Heart right ventricle (tissue), 16 donors: ENCODE data around the gene APOBEC2. TPM values are rescaled to one million over a fixed set of nuclear protein-coding genes. Genes with fewer than 3 reads are reported as not detected.
A peak's percentile ranks its signal among the peaks of the same experiment; 100 is the strongest.

Experiments used
- ATAC-seq, 8 donors: fragments of 200-7000 bp; cut with Tn5 transposase; one replicate each; pipeline ENCODE4 v1.9.1; 2020; ENCODE audit warnings: mild to moderate bottlenecking in 8 of 8, moderate library complexity in 8 of 8, moderate number of reproducible peaks in 1 of 8
- DNase-seq, 2 donors: peaks; one replicate each; pipeline ENCODE4 v3.0.0-alpha.2; 2020
- H3K27ac ChIP-seq, 10 donors: fragments of 200-600 bp; sonication (generic) in 2 of 10; one replicate each; pipeline versions ENCODE4 v1.5.0 to v1.8.0; 2020 to 2022; ENCODE audit warnings: mild to moderate bottlenecking in 3 of 10
- H3K27me3 ChIP-seq, 7 donors: fragments of 200-600 bp; one replicate each; pipeline ENCODE4 v1.8.0; 2021 to 2022; ENCODE audit warnings: mild to moderate bottlenecking in 2 of 7
- H3K36me3 ChIP-seq, 9 donors: fragments of 200-600 bp; sonication (generic) in 1 of 9; one replicate each; pipeline versions ENCODE4 v1.5.0 to v1.8.0; 2020 to 2022; ENCODE audit warnings: mild to moderate bottlenecking in 2 of 9
- H3K4me1 ChIP-seq, 9 donors: fragments of 200-600 bp; sonication (generic) in 1 of 9; one replicate each; pipeline versions ENCODE4 v1.5.0 to v1.8.0; 2020 to 2022; ENCODE audit warnings: mild to moderate bottlenecking in 4 of 9
- H3K4me3 ChIP-seq, 10 donors: fragments of 200-600 bp; sonication (generic) in 2 of 10; one replicate each; pipeline versions ENCODE4 v1.5.0 to v1.8.0; 2020 to 2022; ENCODE audit warnings: mild to moderate bottlenecking in 7 of 10, moderate library complexity in 2 of 10
- H3K9me3 ChIP-seq, 11 donors: fragments of 200-600 bp in 10 of 11; sonication (generic) in 2 of 11; one replicate each; pipeline versions ENCODE4 v1.5.0 to v1.8.0; 2013 to 2022; ENCODE audit warnings: mild to moderate bottlenecking in 2 of 11, control low read depth in 1 of 11, moderate library complexity in 1 of 11
- CTCF ChIP-seq, 9 donors: fragments of 200-600 bp; sonication (generic) in 2 of 9; IDR thresholded peaks; one replicate each; pipeline versions ENCODE4 v1.5.0 to v1.8.0; 2021 to 2022; ENCODE audit warnings: antibody characterized with exemption in 9 of 9, mild to moderate bottlenecking in 5 of 9, moderate library complexity in 1 of 9
- WGBS, 2 donors: extraction: QIAGEN DNeasy Blood & Tissue Kit; methylation state at CpG; one replicate each; pipeline ENCODE4 v1.1.7; 2013; ENCODE audit warnings: inconsistent platforms in 1 of 2; 5-methylcytosine and 5-hydroxymethylcytosine counted together
- intact Hi-C, 10 donors: fragments of 100-400 bp; cut with DNase I; formaldehyde crosslinking; loops; one replicate each; pipeline versions ENCODE4 v1.11.1 to v1.14.2; 2022
- polyA plus RNA-seq, 2 donors: library from polyadenylated mRNA; stranded (reverse); fragments of 200-250 nt; gene quantifications; one replicate each; pipeline ENCODE4 v1.2.3, GENCODE V29; 2013
- total RNA-seq, 10 donors: library from RNA; stranded (reverse); fragmentation: NEBNext Ultra II Directional in 3 of 10; extraction: Animal tissue kit (Norgen Biotek cat#: 25700) in 3 of 10; gene quantifications; one replicate each; pipeline versions ENCODE4 v1.2.1 to v1.2.4, GENCODE V29; 2021 to 2023
- donor health status: Arrhythmogenic right ventricular cardiomyopathy.
- donor health status: ischemic (EF 13 %, LVEDD 7.1; RV severe dilation, severe dysfunction).
- donor health status: healthy with polysubstance abuse.
- donor health status: DM: no; HTN: yes; CAD: no.
- donor health status: DM: no; HTN: no; CAD: no.
- donor health status: ischemic (EF 25% LVEDD 6.9; RV normal size, moderate dysfunction).
- donor health status: ischemic (EF 25% LVEDD 5.7; RV mildly dilated, moderate dysfunction).
- donor health status: healthy.
- donor health status: DM: yes; HTN: yes; CAD: no.
- donor health status: Ischemic cardiomyopathy.
- donor health status: ischemic (EF 35%, LVEDD 5.7; RV mildly dilated, moderate dysfunction).
- donor health status: nonischemic (EF 11% LVEDD 7.7; RV severe dilation, severe dysfunction).
- donor health status: DM: yes; HTN: yes; CAD: no.
- donor health status: PGD.
- donor health status: ischemic (EF 29% LVEDD 5.4; RV normal size, mild dysfunction).
- donor health status: nonischemic (EF 23%, LVEDD 6.1; RV moderate dilation, normal function).

Gene APOBEC2
- total and polyA plus RNA-seq, 12 donors: 79.0 to 307 (median 218) TPM

- H3K36me3 ChIP-seq: peaks cover 0 to 90% (median 36%) of the 10 kb centered on the region in 9 donors
- 38 to 53% methylated on average over 5 of the region's 5 CpGs for WGBS, 2 donors
- no peak for ATAC-seq
- no peak for TF ChIP-seq CTCF (IDR thresholded peaks at IDR 0.05)
- no peak overlapping the region for H3K4me3 ChIP-seq
- DNase-seq: no peak
- H3K27ac ChIP-seq: peak overlapping the region in 7 of 10 donors; percentile 0 to 80 (median 59)
- peaks cover 0 to 63% (median 31%) of the 10 kb centered on the region in 9 donors for H3K4me1 ChIP-seq
- intact Hi-C loops: loop anchor here in 7 of 10 donors (2.0 to 10.0 kb wide), 5 partner anchors 36 to 168 kb away; no protein-coding TSS in a partner anchor
- no peaks in the 10 kb centered on the region for H3K27me3 ChIP-seq
- H3K9me3 ChIP-seq: no peaks in the 10 kb centered on the region
Observed at GRCh38 chr6:41064841-41065240, 11.8 kb downstream of the APOBEC2 start.

- 72 to 76% methylated on average over 2 of the region's 2 CpGs for WGBS, 2 donors
- TF ChIP-seq CTCF (IDR thresholded peaks at IDR 0.05): no peak
- H3K4me3 ChIP-seq: no peak overlapping the region
- peak overlapping the region in 5 of 10 donors; percentile 0 to 80 (median 26) for H3K27ac ChIP-seq
- ATAC-seq: no peak
- no peaks in the 10 kb centered on the region for H3K9me3 ChIP-seq
- DNase-seq: no peak
- intact Hi-C loops: loop anchor here in 7 of 10 donors (2.0 to 10.0 kb wide), 5 partner anchors 37 to 168 kb away; no protein-coding TSS in a partner anchor
- no peaks in the 10 kb centered on the region for H3K27me3 ChIP-seq
- peaks cover 0 to 98% (median 38%) of the 10 kb centered on the region in 9 donors for H3K36me3 ChIP-seq
- peaks cover 0 to 58% (median 36%) of the 10 kb centered on the region in 9 donors for H3K4me1 ChIP-seq
Observed at GRCh38 chr6:41065550-41066026, 12.6 kb downstream of the APOBEC2 start.

DNA sequence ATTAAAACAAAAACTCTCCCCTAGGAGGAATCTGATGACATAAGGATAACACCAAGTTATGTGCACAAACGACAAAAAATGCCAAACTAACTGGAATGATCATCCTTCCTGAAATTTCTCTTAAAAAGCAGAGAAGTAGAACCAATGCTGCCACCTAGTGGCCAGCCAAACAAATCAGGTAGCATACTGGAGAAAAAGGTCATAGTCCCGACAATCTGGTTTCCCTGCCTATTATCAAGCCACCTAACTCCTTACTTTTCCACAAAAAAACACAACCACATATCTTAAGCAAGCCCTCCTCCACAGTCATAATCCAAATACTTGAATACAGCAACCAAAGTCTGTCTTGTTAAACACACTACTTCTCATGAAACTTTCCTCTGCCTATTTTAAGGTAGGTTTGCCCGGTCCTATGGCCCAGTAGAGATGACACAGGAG, 13.9 kb downstream of the APOBEC2 start:
- ATAC-seq: no peak
- H3K27ac ChIP-seq: peak overlapping the region in 1 of 10 donors; percentile 21

GRCh38 chr6:41071501-41071922, 18.5 kb downstream of the APOBEC2 start:
- DNase-seq (peak in 1 of 2 donors; percentile 80), ATAC-seq (no peak)
- Histone ChIP-seq H3K9me3 (no peaks in the 10 kb centered on the region), H3K36me3 (peaks cover 0 to 42% (median 18%) of the 10 kb centered on the region in 9 donors), H3K4me3 (peak overlapping the region; percentile 48 to 98 (median 90)), H3K27ac (peak overlapping the region; percentile 96 to 100 (median 100)), H3K4me1 (peaks cover 6 to 46% (median 38%) of the 10 kb centered on the region in 9 donors), H3K27me3 (no peaks in the 10 kb centered on the region)
- WGBS, 2 donors: 0 to 1% methylated on average over 16 of the region's 16 CpGs
- intact Hi-C loops: loop anchor here in 2 of 10 donors (5.0 kb wide), 2 partner anchors 216 to 661 kb away; partner anchors contain the start of gene TREM1 (in 1 of the 2)
- TF ChIP-seq CTCF (IDR thresholded peaks at IDR 0.05): peak in 3 of 9 donors; percentile 30 to 41 (median 35)

More for the DNA sequence above, 13.9 kb downstream of the APOBEC2 start:
- intact Hi-C loops: loop anchor here in 7 of 10 donors (2.0 to 10.0 kb wide), 5 partner anchors 38 to 170 kb away; no protein-coding TSS in a partner anchor
- WGBS, 2 donors: 27% methylated on average over 3 of the region's 3 CpGs
- Histone ChIP-seq H3K27me3 (no peaks in the 10 kb centered on the region), H3K4me3 (no peak overlapping the region), H3K36me3 (peaks cover 0 to 86% (median 37%) of the 10 kb centered on the region in 9 donors), H3K9me3 (no peaks in the 10 kb centered on the region), H3K4me1 (peaks cover 0 to 53% (median 33%) of the 10 kb centered on the region in 9 donors)
- DNase-seq: peak; percentile 43 to 69
- peak; percentile 80 to 90 (median 87) for TF ChIP-seq CTCF (IDR thresholded peaks at IDR 0.05)
